Activated CD4-positive, alpha-beta T cell treated with anti-CD3 and anti-CD28 coated beads, Interleukin-2, Interleukin-6, amounts not matched to agents 100 ng/mL and 50 ng/mL, durations not matched to agents 16 hours and 8 hours (primary cell): ENCODE results near the gene C3orf85.

Experiments
- DNase-seq: peaks from one replicate; pipeline ENCODE4 v3.0.0-alpha.2; 2020

C3orf85 gene

GRCh38 chr3:109154979-109155378 lies 18.5 kb downstream of the C3orf85 start:
- no peak for DNase-seq

GRCh38 chr3:109155828-109156227 lies 19.3 kb downstream of the C3orf85 start:
- no peak for DNase-seq

- no peak for DNase-seq
Measured at GRCh38 chr3:109161487-109162123, 25.1 kb downstream of the C3orf85 start.

- no peak for DNase-seq
Measured at GRCh38 chr3:109165905-109166304, 29.4 kb downstream of the C3orf85 start.

- no peak for DNase-seq
Measured at GRCh38 chr3:109171479-109171878, 35.0 kb downstream of the C3orf85 start.

- no peak for DNase-seq
Measured at GRCh38 chr3:109175411-109175810, 38.9 kb downstream of the C3orf85 start.

- DNase-seq: no peak
Measured at GRCh38 chr3:109176726-109177125, 40.2 kb downstream of the C3orf85 start.

- no peak for DNase-seq
Measured at GRCh38 chr3:109177908-109178307, 41.4 kb downstream of the C3orf85 start.

GRCh38 chr3:109178708-109179107 lies 42.2 kb downstream of the C3orf85 start:
- DNase-seq: no peak

GRCh38 chr3:109184726-109185125 lies 48.2 kb downstream of the C3orf85 start:
- DNase-seq: no peak

- DNase-seq: no peak
Measured at GRCh38 chr3:109187390-109187789, 50.9 kb downstream of the C3orf85 start.

GRCh38 chr3:109188741-109189140 lies 52.2 kb downstream of the C3orf85 start:
- DNase-seq: no peak

GRCh38 chr3:109191421-109191820 lies 54.9 kb downstream of the C3orf85 start:
- DNase-seq: no peak

- DNase-seq: no peak
Measured at GRCh38 chr3:109195815-109196214, 59.3 kb downstream of the C3orf85 start.
